HTERT RPE-1 (cell line): ENCODE data around the gene AGXT.
"Not testable (repeated sequence)": the region's sequence is repeated elsewhere in the genome, so short reads cannot be mapped to it uniquely, and the experiment has no call there.

Source experiments
- in situ Hi-C: fragments of 300-500 bp; cut with MboI; formaldehyde crosslinking; loops from 4 replicates; pipeline ENCODE4 v1.14.3; 2020; ENCODE audit warnings: low sequenced_read_pairs

Gene AGXT

DNA sequence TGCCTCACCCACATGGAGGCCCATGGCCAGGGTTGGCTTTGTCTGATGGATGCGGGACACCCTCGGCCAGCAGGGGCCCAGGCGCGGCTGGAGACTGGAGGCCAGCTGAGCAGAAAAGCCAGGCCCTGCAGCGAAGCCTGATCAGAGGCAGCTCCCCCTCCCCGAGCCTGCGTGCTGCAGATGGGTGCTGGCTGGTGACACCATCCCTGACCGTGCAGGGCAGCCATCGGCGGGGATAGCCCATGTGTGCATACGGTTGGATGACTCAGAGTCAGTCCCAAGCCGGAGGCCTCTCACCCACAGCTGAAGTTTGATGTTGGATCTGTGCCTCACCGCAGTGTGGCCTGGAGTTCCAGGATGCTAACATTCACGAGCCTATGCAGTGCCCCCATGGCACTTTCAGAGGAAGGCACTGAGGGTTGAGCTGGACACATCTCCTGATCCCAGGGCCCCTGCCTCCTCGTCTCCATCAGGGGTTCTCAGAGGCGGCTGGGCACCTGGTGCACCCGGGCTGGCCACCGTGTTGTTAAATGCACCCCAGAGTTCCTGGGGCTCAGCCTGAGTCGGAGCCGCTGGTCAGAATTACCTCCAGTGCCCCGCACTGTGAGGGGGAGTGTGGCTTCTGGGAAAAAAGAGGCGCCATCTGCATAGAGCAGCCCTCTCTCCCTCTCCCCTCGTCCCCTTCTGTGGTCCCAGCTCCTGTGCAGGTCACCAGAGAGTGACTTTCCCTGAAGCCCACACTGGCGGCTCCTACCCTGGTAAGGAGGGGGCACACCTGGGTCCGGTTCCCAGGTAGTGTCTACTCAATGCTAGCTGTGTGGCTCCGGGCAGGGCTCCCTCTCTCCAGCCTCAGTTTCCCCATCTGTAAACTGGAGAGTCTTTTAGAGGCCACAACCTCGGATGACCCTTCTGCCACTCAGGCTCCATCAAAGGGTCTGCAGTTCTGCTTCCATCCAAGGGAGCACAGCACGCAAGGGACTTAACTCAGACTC is 29.2 kb upstream of the AGXT start:
- in situ Hi-C loops = no loop called here

DNA sequence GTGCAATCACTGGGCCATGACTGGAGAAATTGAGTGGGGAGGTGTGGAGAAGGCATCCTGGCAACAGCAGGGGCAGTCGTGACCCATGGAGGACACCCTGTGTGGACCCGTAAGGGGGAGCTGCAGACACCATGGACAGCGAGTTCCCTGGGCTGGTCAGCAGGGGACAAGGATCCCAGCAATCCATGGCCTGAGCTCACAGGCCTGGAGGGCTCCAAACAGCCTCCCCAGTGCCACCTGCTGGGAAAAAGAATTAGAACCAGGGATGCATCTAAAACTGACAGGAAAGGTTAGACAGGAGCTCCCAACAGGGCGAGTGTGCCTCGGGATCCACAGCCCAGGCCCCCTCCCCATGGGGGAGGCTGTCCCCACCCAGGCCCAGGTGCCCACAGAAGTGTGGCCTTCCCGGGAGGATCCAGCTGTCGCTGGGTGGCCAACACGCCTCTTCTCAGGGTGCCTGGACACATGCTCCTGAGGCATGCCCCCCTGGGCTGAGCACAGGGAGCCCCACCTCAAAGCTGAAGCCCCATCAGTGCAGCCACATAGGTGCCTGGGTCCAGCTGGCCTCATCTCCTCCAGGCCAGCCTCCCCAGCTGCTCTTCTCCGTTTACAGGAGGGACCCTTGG is 28.1 kb upstream of the AGXT start:
- in situ Hi-C loops = no loop called here

DNA sequence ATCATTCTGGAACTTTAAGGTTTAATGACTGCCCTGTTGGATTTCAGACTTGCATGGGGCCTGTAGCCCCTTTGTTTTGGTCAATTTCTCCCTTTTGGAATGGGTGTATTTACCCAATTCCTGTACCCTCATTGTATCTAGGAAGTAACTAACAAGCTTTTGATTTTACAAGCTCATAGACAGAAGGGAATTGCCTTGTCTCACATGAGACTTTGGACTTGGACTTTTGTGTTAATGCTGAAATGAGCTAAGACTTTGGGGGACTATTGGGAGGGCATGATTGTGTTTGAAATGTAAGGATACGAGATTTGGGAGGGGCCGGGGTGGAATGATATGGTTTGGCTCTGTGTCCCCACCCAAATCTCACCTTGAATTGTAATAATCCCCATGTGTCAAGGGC is 22.3 kb upstream of the AGXT start:
- in situ Hi-C loops = not testable (repeated sequence)

DNA sequence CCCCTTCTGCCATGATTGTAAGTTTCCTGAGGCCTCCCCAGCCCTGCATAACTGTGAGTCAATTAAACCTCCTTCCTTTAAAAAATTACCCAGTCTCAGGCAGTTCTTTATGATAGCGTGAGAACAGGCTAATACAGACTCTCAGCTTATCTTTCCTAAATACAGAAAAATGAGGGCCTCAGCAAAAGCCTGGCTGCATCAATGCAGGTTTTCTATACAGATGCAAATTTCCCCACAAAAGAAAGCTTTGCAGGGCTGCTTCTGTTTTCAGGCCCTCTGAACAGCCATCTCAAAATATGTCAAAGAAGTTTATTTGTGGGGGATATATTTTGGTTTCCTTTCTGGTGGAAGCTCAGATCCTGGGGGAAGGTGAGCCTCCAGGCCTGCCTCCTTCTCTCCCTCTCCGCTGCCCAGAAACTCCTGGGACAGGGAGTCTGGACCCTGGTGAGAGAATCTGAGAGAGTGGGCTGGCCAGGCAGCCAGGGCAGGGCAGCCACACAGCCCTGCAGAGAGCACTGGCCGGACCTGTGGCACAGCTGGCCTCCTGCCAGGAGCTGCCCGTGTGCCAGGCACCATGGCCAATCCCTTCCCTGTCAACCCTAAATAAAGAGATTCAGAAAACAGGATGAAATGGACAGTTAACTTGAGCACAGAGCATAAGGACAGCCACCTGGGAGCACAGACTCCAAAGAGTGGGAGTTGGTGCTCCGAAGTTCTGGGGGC is 21.6 kb upstream of the AGXT start:
- in situ Hi-C loops = no loop called here

DNA sequence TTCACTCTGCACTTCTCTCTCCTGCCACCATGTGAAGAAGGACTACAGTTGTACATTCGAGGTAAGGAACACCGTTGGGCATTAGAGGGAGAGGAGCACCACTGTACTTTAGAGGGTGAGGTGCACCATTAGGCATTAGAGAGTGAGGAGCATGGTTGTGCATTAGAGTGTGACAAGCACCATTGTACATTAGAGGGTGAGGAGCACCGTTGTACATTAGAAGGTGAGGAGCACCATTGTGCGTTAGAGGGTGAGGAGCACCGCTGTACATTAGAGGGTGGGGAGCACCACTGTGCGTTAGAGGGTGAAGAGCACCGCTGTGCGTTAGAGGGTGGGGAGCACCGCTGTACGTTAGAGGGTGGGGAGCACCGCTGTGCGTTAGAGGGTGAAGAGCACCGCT is 20.8 kb upstream of the AGXT start:
- in situ Hi-C loops = no loop called here

DNA sequence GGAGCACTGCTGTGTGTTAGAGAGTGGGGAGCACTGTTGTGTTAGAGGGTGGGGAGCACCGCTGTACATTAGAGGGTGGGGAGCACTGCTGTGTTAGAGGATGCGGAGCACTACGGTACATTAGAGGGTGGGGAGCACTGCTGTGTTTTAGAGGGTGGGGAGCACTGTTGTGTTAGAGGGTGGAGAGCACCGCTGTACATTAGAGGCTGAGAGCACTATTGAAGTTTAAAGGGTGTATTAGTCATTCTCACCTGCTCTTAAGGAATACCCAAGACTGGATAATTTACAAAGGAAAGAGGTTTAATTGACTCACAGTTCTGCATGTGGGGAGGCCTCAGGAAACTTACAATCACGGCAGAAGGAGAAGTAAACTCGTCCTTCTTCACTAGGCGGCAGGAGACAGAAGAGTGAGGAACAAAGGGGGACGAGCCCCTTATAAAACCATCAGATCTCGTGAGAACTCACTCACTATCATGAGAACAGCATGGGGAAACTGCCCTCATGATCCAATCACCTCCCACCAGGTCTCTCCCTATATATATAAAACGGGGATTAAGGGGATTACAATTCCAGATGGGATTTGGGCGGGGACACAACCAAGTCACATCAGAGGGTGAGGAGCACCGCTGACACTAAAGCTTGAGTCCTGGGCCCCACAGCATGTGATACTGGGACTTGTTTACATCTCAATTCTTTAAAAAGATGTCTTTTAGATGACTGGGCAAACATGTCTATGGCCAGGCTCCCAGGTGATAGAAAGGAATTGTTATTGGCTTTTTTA is 19.5 kb upstream of the AGXT start:
- in situ Hi-C loops = no loop called here

DNA sequence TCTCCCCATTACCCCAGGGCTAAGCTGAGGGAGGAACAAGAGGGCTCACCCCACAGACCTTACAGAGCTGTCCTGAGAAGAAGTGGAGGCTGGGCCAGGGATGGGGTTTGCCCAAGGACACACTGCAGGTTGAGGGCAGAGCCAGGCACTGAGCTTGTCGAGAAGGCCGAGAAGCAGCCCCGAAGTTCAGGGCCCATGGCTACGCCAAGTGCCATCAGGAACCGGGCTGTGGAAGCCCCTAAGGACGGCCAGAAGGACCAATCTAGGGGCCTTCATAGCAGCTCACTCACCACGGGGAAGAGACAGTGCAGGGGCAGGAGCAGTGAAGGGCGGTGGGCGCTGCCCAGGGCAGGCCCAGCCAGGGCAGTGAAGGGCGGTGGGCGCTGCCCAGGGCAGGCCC is 18.6 kb upstream of the AGXT start:
- in situ Hi-C loops = no loop called here

DNA sequence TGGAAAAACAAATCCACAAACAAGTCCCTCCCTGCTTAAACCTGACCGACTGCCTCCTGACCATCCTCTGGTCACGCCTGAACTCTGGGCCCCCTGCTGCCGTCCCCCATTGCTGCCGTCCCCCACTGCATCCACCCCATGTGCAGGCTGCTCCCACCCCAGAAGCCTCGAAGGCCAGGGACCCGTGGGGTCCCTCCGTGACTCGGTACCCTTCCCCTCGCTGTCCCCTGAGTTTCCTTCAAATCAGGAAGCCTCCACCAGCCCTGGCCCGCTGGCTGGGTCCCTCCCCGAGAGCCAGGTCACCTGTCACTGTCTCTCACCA is 17.9 kb upstream of the AGXT start:
- in situ Hi-C loops = no loop called here

DNA sequence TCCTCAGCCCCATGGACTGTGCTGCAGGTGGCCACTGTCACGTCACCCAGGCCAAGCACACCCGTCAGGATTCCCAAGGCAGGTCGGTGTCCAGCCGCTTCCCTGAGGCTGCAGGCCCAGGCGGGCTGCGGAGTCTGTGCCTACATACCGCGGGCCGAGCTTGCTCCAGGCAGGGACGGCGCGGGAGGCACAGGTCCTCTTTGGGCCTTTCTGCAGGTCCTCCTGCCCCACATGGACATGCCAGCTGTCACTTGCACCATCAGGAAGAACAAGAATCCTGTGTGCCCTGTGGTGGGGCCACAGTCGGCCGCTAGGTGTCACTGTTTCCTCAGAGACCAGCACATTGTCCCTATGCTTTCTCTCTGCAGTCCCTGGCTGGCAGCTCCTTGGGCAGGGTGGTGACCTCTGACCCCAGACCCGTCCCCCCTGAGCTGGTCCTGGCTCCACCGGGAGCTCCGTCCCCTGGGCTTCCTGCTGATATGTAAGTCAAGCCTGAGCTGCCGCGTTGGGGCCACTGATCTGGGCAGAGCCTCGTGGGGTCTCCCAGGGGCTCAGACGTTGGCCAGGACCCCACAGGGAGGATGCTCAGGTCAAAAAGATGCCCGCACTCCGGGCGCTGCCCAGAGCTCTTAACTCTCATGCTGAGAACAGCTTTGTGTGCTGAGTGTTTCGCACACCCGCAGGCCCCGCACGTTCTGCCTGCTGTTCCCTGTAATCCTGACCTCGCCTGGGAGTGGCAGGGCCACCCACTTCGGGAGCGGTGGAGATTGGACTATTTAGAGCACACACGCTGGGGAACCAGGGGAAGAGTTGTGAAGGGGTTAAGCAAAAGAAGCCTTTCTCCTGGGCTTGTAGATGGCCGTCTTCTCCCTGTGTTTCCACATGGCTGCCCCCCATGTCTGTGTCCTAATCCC is 17.3 kb upstream of the AGXT start:
- in situ Hi-C loops = no loop called here

DNA sequence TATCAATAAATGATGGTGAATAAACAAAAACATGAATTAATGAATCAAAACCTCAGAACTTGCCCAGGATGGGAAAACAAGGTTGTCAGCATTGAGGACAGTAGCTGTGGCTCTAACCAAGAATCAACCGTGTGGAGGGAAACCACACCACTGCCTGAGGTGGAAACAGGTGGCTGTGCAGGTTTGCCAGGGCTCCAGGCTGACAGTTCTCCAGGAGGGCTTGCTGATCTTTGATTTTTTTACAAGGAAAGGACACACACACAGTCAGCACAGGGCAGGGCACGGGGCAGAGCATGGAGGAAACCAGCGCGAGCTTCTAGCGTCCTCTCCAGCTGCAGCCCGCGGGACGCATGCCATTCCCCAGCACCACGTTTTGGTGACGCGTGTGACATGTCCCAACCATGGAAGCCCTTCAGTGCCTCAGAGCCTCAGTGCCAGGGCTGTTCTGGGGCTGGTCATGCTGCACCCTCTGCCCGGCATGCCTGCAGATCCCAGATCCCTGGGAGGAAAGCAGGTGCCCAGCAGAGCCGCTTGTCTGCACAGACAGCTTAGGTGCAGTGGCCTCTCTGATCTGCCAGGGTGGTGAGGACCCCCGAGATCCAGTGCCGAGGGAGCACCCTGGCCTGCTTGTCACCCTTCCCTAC is 15.8 kb upstream of the AGXT start:
- in situ Hi-C loops = no loop called here

DNA sequence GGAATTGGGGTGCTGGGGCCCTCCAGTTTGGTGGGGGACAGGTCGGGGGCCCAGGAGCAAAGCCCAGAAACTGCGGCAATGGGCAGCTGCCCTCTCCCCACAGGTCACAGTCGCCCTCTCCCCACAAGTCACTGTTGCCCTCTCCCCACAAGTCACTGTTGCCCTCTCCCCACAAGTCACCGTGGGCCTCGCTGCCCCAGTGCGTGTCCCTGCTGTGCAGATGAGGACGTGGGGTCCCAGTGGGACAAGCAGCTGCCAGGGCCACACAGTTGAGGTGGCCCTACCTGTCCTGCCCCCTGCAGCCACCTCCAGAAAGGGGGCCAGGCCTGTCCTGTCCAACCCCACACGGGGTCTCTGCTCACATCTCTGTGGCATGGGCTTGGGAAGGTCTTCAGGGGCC is 13.0 kb upstream of the AGXT start:
- in situ Hi-C loops = no loop called here

DNA sequence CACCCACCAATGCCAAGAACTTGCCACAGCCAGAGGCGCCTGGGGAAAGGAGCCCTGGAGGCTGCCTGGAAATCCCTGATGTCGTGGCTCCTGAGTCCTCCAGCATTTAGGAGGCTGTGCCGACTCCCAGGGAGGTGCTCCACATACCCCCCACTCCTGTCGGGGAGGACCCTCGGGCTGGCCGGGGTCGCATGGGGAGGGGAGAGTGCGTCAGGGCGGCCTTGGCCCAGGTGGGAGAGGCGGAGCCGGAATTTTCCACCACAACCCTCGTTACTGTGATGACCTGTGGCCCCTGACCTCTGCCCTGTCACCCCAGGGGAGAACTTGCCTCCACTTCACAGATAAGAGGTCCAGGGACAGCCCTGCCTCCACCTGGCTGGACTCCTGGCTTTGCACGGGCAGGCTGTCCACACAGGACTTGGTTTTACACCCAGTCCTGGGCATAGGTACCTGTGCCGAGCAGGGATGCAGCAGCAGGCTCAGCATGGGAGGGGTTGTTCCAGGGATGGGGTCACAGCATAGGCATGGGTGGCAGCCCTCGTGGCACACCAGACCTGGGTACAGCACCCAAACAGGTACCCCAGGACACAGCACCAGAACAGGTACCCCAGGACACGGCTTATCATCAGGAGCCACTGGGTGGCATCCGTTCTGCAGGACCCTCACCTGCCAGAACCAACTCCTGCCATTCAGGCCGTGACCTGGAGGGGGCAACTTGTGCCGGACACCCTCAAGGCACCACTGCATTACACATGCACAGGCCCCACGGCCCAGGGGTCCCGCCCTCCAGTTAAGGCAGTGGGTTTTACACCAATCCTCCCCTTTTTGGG is 12.3 kb upstream of the AGXT start:
- in situ Hi-C loops = no loop called here

DNA sequence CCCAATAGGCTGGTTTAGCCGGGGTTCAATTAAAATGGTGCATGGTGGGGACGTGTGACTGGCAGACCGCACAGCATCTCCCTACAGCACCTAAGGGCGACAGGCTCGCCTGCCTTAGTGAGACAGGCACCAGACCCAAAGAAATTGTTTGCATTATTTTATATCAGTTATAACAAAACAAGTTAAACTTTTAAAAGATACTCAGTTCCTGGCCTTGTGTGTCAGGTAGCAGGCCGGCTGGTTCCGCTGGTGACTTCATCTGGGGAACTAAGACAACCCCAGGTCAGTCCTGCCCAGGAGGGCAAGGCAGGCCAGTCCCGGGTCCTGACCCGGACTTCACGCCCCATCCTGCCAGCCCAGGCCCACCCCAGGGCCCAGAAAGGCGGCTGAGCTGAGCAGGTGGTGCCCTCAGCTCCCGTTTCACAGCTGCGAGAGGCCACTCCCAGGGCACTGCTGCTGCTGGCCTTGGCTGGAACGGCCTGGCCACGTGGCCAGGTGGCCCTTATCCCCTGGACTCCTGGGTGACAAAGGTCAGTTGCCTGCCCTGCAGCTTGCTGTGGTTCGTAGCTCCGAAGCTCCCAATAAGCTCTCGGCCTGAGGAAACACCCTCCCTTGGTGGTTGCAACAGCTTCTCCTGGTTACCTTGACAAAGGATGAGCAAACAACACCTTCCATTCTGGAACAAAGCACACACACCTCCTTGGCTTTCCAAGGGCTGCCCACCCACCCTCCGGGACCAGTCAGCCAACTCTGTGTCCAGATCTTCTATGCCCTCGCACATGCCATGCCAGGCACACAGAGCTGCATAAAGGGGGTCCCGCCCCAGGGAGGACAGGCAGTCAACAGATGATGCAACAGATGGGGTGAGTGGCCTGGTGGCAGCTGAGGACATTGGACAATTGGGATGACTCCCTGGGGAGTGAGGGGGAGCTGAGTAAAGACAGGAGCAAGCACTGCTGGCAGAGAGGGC is 11.3 kb upstream of the AGXT start:
- in situ Hi-C loops = no loop called here

DNA sequence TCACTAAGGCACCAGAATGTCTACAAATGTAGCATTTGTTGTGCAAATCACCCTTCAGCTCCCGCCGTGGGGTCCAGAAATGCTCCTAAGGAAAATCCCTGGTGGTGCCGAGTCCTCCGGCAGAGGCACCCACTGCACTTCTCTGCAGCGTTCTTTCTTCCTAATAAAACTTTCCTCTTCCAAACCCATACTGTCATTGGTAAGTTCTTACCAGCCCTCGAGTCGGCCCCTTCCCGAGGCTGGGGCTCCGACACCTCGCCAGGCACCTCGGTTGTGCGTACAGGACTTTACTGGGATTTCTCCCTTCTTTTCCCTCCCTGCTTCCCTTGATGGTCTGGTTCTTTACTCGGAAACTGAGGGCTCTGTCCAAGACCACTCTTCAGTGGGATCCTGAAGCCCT is 10.3 kb upstream of the AGXT start:
- in situ Hi-C loops = no loop called here

DNA sequence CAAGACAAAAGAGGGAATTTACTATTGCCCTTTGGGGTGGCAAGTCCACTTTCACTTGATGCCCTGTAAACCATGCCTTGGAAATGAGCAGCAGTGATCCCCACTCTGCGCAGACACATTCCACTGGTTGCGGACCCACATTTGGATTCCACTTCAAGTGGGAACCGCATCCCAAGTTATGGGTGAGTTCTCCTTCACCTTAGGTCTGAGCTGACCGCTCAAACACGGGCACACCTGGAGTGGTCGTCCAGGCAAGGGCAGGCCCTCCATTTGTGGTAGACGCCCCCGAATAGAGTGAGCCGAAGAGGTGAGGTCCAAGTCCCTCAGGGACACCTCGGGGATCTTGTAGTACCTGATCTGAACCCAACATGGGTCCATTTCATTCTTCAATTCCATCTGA is 9.8 kb upstream of the AGXT start:
- in situ Hi-C loops = no loop called here

DNA sequence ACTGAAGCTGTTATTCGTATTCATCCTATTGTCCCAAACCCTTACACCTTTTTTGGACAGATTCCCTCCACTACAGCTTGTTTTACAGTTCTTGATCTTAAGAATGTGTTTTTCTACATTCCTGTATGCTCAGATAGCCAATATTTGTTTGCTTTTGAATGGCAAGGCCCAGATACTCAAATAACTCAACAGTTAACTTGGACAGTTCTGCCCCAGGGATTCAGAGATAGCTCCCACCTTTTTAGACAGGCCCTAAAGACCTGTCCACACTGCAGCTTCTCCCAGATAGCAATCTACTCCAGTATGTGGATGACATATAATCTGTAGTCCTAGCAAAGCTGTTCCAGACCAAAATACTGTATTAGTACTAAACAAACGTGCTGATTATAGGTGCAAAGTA is 7.1 kb upstream of the AGXT start:
- in situ Hi-C loops = no loop called here

DNA sequence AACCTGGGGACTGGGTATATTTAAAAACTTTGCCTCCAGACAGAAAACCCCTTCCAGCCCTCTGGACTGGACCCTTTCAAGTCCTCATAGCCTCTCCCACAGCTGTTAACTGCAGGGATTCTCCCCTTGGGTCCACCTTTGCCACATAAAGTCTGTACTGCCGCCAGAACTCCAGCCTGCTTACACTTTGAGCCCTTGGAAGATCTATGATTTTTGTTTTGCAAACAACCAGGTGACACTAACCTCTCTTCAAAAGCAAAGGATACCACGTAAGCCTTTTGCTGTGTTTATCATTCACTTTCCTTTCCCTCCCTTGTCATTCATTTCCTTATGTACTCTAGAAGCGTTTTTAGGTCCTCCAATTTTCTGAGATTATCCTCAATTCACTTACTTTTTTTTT is 4.1 kb upstream of the AGXT start:
- in situ Hi-C loops = no loop called here

DNA sequence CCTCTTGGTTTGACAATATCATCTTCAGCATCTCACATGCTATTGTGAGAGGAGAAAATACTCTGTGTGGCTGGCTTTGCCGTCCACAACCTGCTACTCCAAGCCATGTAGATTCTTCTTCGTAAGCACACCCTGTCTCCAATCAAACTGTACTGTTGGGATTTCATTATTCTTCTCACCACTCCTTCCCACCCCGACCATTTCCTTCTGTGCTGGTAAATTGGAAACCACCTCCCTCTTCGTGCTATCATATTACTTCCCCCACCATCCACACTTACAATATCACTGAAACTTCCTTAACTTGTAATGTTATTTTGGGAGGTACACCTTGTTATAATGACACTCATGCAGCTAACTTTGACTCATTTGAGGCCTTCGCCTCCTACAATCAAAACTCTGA is 3.2 kb upstream of the AGXT start:
- in situ Hi-C loops = no loop called here
